NCI-H345 treated with DMSO at 0.1 percent for 48 hours (cell line): ENCODE data around the gene RGS19.

Source experiments
- DNase-seq: peaks from one replicate; lab custom pipeline; 2025; ENCODE audit not compliant: unreplicated experiment; lab: John Stamatoyannopoulos, UW

Gene RGS19

GRCh38 chr20:64065062-64065973, 14.0 kb downstream of the RGS19 start:
- no peak for DNase-seq

DNA sequence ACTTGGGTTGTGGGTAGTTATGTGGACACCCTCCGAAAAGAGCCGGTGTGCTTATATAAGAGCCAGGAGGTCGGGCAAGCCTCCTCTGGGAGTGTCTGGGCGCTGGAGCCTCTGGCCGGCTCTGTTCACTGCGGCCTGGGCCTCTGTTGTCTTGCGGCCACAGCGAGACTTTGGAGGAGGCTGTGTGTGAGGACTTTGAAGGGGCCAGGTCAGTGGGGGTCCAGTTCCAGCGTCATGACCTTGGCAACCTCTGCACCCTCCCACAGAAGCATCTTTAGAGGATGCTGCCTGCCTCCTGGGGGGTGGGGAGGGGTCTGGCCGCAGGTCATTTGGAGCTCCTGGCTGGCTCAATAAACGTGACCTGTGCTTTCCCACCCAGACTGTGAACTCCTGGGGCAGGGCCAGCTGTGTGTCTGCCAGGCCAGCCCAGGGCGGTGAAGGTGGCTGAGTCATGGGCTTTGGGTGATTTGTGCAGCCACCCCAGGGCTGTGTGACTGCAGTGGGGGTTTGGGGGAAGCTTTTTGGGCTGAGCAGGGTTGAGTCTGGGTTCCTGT, 15.1 kb downstream of the RGS19 start:
- no peak for DNase-seq

GRCh38 chr20:64063389-64064144, 15.8 kb downstream of the RGS19 start:
- DNase-seq = no peak

- peak; percentile 88 for DNase-seq
Measured at GRCh38 chr20:64062596-64063388, 16.5 kb downstream of the RGS19 start, which contains the start of gene TCEA2. Gene TCEA2 (plus strand): TSS chr20:64063198. CDS start chr20:64063313, 115 bp downstream.

DNA sequence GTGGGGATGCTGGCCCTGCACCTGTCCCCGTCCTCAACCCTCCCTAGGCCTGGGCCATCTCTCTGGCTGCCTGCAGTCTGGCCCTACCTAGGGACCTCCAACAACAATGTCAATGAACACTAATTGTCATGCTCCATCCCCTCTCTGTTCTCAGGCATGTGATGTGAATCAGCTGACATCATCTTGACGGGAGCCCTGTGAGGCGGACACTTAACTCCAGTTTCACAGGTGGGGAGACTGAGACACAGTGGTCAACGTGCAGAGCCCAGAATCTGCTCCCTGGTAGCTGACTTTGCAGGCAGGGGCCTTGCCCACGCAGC, 17.1 kb downstream of the RGS19 start:
- no peak for DNase-seq

DNA sequence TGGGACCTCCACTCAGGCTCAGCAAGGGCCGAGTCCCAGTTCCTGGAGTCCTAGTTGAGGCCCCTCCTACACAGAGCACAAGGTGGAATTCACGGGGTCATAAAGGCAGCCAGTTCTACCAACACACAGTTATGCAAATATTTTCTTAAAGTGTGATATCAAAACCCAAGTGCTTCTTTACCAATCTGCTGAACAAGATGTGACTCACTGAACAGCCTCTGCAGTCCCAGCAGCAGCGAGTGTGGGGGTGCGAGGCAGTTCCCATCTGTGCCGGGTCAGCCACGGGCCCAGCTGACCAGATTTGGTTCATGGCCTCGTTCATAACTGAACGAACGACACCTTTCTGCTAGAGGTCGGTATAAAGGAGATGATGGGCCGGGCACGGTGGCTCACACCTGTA, 20.8 kb downstream of the RGS19 start:
- no peak for DNase-seq

DNA sequence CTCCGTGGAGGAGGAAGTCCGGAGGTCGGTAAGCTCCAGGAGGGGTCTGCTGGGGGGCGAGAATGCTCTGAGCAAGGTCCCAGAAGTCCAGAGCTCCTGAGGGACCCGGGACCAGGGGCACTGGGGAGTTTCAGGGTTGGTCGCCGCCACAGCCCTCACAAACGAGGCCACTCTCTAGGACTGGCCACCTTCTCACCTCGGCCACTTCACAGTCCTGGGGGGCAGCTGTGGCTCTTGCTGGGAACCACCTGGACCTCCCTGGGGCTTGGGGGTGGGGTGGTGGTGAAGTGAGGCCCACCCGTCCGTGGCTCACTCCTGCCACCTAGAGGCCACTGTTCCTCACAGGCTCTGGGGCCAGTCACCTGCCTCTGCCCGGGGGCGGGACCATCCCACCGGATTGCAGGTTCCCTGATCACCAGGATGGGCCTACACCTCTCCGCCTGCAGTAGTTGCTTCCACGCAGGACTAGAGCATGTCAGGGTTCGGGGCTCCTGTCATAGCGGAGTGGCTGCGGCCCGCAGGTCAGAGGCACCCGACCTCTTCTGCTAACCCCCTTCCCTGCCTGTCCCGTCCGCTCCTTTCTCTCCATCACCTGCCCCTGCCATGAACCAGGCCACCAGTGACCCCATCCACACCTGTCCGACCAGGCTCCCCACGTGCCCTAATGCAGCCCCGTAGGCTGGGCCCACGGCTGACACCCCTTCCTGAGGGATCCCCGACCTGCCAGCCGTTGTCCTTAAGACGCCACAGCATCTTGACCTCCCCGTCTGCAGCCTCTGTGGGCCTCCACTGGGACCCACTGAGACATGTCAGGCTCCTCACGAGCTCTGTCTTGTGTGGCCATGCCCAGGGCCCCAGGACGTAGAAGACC, 21.5 kb downstream of the RGS19 start:
- DNase-seq = peak; percentile 64

- DNase-seq = no peak
Measured at GRCh38 chr20:64056889-64057627, 22.3 kb downstream of the RGS19 start.

DNA sequence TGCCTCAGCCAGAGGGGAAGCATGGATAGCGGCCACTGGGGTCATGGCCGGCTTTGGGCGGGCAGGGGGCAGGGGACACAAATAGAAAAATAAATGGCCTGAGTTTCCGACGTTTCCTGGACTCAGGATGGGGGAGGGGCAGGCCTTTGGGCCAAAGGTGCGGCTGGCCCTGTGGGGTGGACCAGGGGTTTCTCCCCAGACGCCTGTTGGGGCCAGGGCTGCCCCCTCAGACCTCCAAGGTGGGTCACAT, 22.8 kb downstream of the RGS19 start:
- DNase-seq = no peak

DNA sequence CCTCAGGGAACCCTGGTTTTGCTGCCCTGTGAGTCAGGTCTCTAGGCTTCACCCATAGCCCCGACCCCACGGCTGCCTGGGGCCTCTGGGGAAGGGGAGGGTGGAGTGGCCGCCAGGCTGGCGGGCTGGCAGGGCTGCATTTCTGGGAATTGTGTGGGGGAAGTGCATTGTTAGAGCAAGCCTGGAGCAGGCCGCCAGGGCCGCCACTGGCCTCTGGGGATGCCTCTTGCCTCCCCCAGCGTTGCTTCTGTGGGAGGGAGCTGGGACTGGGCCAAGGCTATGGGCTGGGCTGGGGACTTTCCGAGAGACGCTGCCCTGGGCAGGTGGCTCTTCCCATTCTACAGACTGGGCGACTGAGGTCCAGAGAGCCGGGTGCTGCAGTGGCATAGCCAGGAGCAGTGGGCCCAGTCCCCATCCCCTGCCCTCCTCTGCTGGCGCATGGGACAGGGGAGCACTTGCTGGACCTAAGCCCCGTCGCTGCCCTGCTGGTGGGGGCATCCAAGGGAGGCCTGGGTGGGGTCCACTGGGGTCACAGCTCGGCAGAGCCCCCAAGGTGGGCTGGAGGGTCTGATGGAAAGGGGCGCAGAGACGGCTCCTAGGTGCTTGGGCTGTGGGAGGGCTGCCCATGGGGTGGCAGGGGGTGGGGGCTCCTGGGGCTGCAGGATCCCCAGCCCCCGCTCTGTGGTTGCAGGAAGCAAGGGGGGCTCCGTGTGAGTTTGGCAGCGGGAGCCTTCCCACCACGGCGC, 23.3 kb downstream of the RGS19 start:
- no peak for DNase-seq

GRCh38 chr20:64055396-64055892, 23.9 kb downstream of the RGS19 start:
- DNase-seq = no peak

DNA sequence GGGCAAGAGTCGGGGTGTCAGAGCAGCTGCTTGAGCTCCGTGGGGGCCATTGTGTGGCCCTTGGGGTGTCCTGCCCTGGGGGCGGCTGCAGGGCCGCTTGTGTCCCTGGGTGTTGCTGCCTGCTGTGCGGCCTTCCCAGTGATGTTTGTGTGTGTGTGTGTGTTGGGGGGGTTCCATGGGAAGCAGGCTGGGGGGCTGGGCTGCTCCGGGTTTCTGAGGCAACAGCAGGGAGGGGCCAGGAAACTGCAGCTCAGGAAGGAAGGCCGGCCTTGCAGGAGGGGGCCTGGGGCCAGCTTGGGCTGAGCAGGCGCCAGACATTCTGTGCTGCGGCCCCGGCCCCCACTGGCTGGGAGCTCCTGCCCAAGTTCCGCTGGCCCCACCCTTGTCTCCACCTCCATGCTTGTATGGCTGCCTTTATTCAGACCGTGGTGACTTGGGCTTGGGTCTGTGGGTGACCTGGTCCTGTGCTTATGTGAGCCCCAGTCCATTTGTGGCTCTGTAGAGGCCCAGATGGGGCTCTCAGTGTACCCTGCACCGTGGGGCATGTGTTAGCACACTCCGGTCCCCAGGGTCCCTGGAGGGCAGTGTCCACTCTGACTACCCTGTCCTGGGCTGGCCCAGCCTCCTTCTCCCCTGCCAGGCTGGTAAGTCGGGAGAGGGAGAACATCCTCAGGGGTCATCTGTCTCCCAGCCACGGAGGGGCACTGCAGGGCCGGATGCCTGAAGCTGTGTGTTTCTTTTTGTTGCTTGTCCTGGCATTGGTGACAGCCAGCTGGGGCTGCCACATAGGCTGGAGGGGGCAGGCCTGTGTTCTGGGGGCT, 25.3 kb downstream of the RGS19 start:
- DNase-seq = no peak

DNA sequence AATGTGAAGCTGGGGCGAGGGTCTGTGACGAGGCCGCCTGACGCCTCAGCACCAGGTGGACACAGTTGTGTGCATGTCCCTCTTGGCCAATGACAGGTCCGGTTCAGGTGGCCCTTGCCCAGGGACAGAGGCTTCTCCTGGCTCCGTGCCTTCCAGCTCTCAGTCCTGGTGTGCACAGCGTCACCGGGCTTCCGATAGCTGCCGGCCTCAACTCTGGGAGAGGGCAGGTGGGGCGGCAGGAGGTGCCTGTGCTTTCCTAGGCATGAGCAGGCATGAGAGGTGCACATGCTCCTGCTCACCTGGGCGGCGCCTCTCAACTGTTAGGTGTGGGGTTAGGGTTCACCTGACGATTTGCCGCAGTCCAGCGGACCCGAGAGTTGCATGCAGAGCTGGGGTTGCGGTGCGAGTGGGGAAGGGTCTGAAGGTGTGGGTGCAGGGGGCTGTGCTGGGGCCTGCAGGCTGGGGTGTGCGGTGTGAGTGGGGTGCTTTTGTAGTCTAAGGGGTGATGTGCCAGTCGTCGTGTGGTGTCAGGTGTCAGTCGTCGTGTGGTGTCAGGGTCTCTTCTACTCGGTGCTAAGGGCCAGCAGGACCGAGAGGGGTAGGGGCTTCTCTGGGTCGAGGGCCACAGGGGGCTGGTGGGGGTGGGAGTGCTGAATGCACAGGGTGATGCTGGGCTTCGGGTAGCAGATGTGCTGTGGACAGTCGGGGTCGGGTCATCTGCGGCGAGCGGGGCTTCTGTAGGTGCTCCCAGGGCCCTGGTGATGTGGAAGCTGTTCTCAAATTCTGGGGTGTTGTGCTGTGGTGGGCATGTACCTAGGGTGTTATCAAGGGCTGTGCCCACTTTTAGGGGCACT, 26.1 kb downstream of the RGS19 start:
- no peak for DNase-seq

GRCh38 chr20:64052326-64052722, 27.0 kb downstream of the RGS19 start:
- no peak for DNase-seq

- no peak for DNase-seq
Measured at GRCh38 chr20:64051561-64052325, 27.6 kb downstream of the RGS19 start.

GRCh38 chr20:64051033-64051452, 28.3 kb downstream of the RGS19 start:
- DNase-seq = no peak
